NCI-H2227 (cell line): ENCODE measurements around the gene DNAJB6.

ENCODE experiments used
- DNase-seq: peaks from one replicate; lab custom pipeline; 2025; ENCODE audit not compliant: unreplicated experiment; lab: John Stamatoyannopoulos, UW

Gene DNAJB6

DNA sequence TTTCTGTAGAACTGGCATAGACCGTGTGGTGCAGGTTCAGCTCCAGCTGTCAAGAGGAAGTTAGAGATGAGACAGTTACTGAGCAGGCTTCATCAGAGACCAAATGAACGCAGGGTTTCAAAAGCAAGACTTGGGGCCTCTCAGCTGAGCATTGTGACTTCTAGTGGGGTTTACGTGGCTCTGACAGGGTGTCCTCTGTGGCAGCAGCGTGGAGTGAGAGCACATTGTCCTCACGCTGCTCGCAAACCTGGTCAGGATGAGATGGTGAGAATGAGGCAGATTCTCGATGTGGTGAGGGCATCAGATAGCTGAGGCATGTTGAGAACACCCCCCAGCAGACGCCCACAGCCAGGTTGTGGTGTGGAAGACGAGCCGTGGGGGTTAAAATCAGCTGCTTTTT is 126.0 kb downstream of the DNAJB6 start:
- DNase-seq, result no peak

GRCh38 chr7:157463245-157463644 is 126.4 kb downstream of the DNAJB6 start:
- no peak for DNase-seq

DNA sequence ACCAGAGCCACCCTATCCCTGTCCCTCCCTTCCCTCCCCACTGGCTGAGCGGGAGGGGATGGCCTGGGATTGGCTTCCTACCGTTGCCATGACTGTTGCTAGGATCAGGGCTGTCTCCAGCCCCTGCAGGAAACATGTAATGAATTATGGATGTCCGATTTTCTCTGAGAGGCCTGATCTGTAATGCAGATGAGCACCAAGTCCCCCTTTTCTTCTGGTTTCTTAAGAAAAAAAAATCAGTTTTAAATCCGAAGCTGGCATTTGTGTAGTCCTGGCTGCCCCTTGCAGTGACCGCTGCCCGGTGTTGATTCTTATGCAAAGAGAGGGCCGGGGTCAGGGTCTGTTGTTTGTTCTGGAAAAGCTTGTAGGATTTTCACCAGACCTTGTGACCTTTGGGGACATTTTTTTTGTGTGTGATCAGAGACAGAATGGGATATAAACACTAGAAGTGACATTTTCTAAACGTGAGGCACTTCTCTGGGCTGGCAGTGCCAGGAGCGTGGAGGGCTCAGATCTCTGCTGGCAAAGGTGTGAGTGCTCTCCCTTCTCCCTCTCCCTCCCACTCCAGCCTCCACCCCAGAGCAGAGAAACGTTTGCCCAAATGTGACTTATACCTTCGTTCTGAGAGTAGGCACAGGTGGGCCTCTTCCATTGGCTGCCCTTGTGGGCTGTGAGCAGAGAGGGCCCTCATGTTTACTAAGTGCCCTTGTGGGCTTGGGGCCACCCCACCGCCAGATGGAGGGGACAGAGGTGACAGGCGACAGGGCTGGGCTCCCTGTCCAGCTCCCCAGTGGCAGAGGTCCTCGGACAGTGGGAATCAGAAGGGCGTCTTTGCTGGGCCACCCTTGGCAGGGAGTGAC is 127.5 kb downstream of the DNAJB6 start:
- no peak for DNase-seq

GRCh38 chr7:157464971-157465886 is 128.4 kb downstream of the DNAJB6 start:
- no peak for DNase-seq

DNA sequence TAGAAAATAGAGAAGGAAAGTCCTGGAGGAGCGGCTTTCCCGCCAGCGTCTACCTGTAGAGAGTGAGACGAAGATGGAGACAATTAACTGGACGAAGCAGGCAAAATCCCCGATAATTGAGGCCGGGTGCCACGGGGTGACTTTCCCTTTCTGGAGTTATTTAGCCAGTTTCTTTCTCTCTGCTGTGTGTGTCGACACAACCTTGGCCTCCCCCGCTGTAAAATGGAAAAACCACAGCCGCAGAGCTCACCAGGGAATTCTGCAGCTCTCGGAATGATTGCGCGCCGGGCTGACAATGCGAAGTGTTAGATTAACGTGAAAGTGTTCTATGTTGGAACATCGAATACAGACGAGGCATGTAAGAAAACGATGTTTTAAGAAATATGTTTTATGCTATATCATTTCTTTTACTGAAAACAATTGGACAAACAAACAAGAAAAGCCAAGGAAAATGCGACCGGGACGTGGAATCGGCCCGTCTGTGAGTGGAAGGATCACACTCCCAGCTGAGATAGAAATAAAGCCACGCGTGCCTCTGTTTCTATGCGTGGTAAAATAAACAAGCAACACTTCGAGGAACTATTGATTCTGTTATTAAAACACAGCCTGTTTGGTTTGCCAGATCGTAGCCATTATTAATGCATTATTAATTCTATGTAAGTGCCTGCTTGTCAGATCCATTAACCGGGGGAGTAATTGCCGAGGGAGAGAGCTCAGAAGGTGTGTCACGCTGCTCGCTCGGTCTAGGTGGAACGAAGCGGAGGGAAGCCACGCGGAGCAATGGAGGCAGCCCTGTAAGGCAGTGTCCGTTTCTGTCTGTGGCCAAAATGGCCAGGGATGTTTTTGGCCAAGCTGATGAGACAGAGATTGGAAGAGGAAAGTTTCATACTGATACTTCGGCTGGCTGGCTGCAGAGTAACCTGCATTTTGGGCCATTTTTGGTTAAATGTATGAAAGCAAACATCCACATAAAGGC is 129.4 kb downstream of the DNAJB6 start:
- no peak for DNase-seq

GRCh38 chr7:157466867-157467261 is 130.1 kb downstream of the DNAJB6 start:
- DNase-seq, result no peak
